ENCODE measurements around the gene SMAGP.
A peak's percentile ranks its signal among the peaks of the same experiment; 100 is the strongest.
"Not testable (repeated sequence)": the region's sequence is repeated elsewhere in the genome, so short reads cannot be mapped to it uniquely, and the experiment has no call there.

Gene SMAGP

GRCh38 chr12:51270067-51270950 lies at the start of gene SMAGP:
SMAGP (minus strand) TSS chr12:51270415; CDS start chr12:51269278, 1,137 bp downstream.
- DNase-seq (ENCODE audit: low read depth in 2 of 2) = peak in 1 of 2 donors; percentile 31

- no peak for DNase-seq (ENCODE audit: low read depth in 2 of 2)
These were observed 48.8 kb upstream of the SMAGP start for GRCh38 chr12:51318846-51319599.

GRCh38 chr12:51318057-51318806 lies 48.0 kb upstream of the SMAGP start:
- DNase-seq (ENCODE audit: low read depth in 2 of 2) = not testable (repeated sequence)

- DNase-seq (ENCODE audit: low read depth in 2 of 2) = no peak
These were observed 41.2 kb upstream of the SMAGP start for GRCh38 chr12:51311389-51311788.

- no peak for DNase-seq (ENCODE audit: low read depth in 2 of 2)
These were observed 37.7 kb upstream of the SMAGP start for GRCh38 chr12:51307655-51308593.

- no peak for DNase-seq (ENCODE audit: low read depth in 2 of 2)
These were observed 36.3 kb upstream of the SMAGP start for GRCh38 chr12:51306507-51306906.

- not testable (repeated sequence) for DNase-seq (ENCODE audit: low read depth in 2 of 2)
These were observed 30.6 kb upstream of the SMAGP start for GRCh38 chr12:51300768-51301167.

GRCh38 chr12:51295651-51296050 lies 25.4 kb upstream of the SMAGP start:
- no peak for DNase-seq (ENCODE audit: low read depth in 2 of 2)

GRCh38 chr12:51294097-51294496 lies 23.9 kb upstream of the SMAGP start:
- DNase-seq (ENCODE audit: low read depth in 2 of 2) = not testable (repeated sequence)

GRCh38 chr12:51293696-51294095 lies 23.5 kb upstream of the SMAGP start:
- no peak for DNase-seq (ENCODE audit: low read depth in 2 of 2)

- DNase-seq (ENCODE audit: low read depth in 2 of 2) = not testable (repeated sequence)
These were observed 21.6 kb upstream of the SMAGP start for GRCh38 chr12:51291603-51292513.

- no peak for DNase-seq (ENCODE audit: low read depth in 2 of 2)
These were observed 15.6 kb upstream of the SMAGP start for GRCh38 chr12:51285843-51286242.

GRCh38 chr12:51281202-51281924 lies 11.1 kb upstream of the SMAGP start:
- no peak for DNase-seq (ENCODE audit: low read depth in 2 of 2)

GRCh38 chr12:51275088-51275487 lies 4.9 kb upstream of the SMAGP start:
- no peak for DNase-seq (ENCODE audit: low read depth in 2 of 2)

GRCh38 chr12:51272810-51273209 lies 2.6 kb upstream of the SMAGP start:
- DNase-seq (ENCODE audit: low read depth in 2 of 2) = not testable (repeated sequence)

- DNase-seq (ENCODE audit: low read depth in 2 of 2) = no peak
These were observed 820 bp upstream of the SMAGP start for GRCh38 chr12:51270951-51271518.

GRCh38 chr12:51269174-51270066 lies 795 bp downstream of the SMAGP start:
- peak in 1 of 2 donors; percentile 48 for DNase-seq (ENCODE audit: low read depth in 2 of 2)

- no peak for DNase-seq (ENCODE audit: low read depth in 2 of 2)
These were observed 5.2 kb downstream of the SMAGP start for GRCh38 chr12:51265024-51265423.
